HEK293 (cell line): Measurements from ENCODE around the gene PITX1.

Source experiments
- CTCF ChIA-PET: fragments of 350-600 bp; formaldehyde crosslinking; extraction: SDS; loops from one replicate; lab custom pipeline; 2021; ENCODE audit warnings: antibody characterized with exemption; lab: Yijun Ruan, JAX
- POLR2A ChIA-PET: fragments of 300-600 bp; formaldehyde crosslinking; extraction: SDS; loops from one replicate; lab custom pipeline; 2020; ENCODE audit warnings: antibody characterized with exemption, inconsistent platforms; lab: Yijun Ruan, JAX
- H3K27ac ChIP-seq: fragments of 200-500 bp; sonication (Bioruptor generic); 2 replicates; pipeline ENCODE4 v1.5.1; 2014; ENCODE audit warnings: low read depth, low read length, control low read depth, inconsistent platforms; ENCODE audit errors: extremely low read depth
- H3K36me3 ChIP-seq, 2 experiments: fragments of 200-500 bp in 1 of 2; sonication (Bioruptor generic) in 1 of 2; 1 replicate in 1 of 2; 2 replicates in 1 of 2; pipeline ENCODE4 v1.5.1; 2014 to 2017; ENCODE audit warnings: inconsistent platforms in 2 of 2, low read length in 2 of 2; ENCODE audit not compliant: control insufficient read depth in 2 of 2, insufficient read depth in 1 of 2
- H3K4me1 ChIP-seq: fragments of 200-500 bp; sonication (Bioruptor generic); 2 replicates; pipeline ENCODE4 v1.5.1; 2014; ENCODE audit warnings: mild to moderate bottlenecking, low read length, inconsistent platforms; ENCODE audit not compliant: control insufficient read depth, insufficient read depth
- H3K4me3 ChIP-seq: 2 replicates; pipeline ENCODE4 v1.5.1; 2011; ENCODE audit warnings: low read depth, mild to moderate bottlenecking, control low read depth, low read length, moderate library complexity
- H3K9me3 ChIP-seq: fragments of 200-500 bp; sonication (Bioruptor generic); 2 replicates; pipeline ENCODE4 v1.5.1; 2014; ENCODE audit warnings: low read depth, low read length, inconsistent platforms; ENCODE audit not compliant: control insufficient read depth, insufficient read depth
- EGR2 ChIP-seq: fragments of 450-650 bp; formaldehyde crosslinking; IDR thresholded peaks from 2 replicates; pipeline ENCODE4 v1.5.1; 2016; ENCODE audit warnings: low read depth, missing biosample characterization, missing genetic modification characterization
- ELK4 ChIP-seq: IDR thresholded peaks from 2 replicates; pipeline ENCODE4 v1.6.1; 2011; ENCODE audit warnings: mild to moderate bottlenecking, low read depth, low read length, borderline replicate concordance
- FEZF1 ChIP-seq: fragments of 450-650 bp; formaldehyde crosslinking; IDR thresholded peaks from 2 replicates; pipeline ENCODE4 v1.5.1; 2016; ENCODE audit warnings: missing biosample characterization, missing genetic modification characterization
- GFI1B ChIP-seq: fragments of 450-650 bp; formaldehyde crosslinking; IDR thresholded peaks from 2 replicates; pipeline ENCODE4 v1.5.1; 2016; ENCODE audit warnings: missing biosample characterization, missing genetic modification characterization
- KLF16 ChIP-seq: fragments of 450-650 bp; formaldehyde crosslinking; IDR thresholded peaks from 2 replicates; pipeline ENCODE4 v1.5.1; 2017; ENCODE audit warnings: missing biosample characterization, missing genetic modification characterization
- REPIN1 ChIP-seq: fragments of 450-650 bp; formaldehyde crosslinking; IDR thresholded peaks from 2 replicates; pipeline ENCODE4 v1.5.1; 2017; ENCODE audit warnings: missing biosample characterization, missing genetic modification characterization, low read depth
- TSHZ1 ChIP-seq: fragments of 450-650 bp; formaldehyde crosslinking; IDR thresholded peaks from 2 replicates; pipeline ENCODE4 v1.5.1; 2016; ENCODE audit warnings: missing biosample characterization, missing genetic modification characterization, borderline replicate concordance
- YY1 ChIP-seq: fragments of 450-650 bp; formaldehyde crosslinking; IDR thresholded peaks from 2 replicates; pipeline ENCODE4 v1.5.1; 2018; ENCODE audit warnings: missing biosample characterization, missing genetic modification characterization
- ZBTB17 ChIP-seq: fragments of 450-650 bp; formaldehyde crosslinking; IDR thresholded peaks from 2 replicates; pipeline ENCODE4 v1.5.1; 2016; ENCODE audit warnings: missing biosample characterization, missing genetic modification characterization
- ZBTB21 ChIP-seq: fragments of 450-650 bp; formaldehyde crosslinking; IDR thresholded peaks from 2 replicates; pipeline ENCODE4 v1.5.1; 2017; ENCODE audit warnings: missing biosample characterization, missing genetic modification characterization
- ZEB2 ChIP-seq: fragments of 450-650 bp; formaldehyde crosslinking; IDR thresholded peaks from 2 replicates; pipeline ENCODE4 v1.5.1; 2016; ENCODE audit warnings: missing biosample characterization, missing genetic modification characterization
- ZNF146 ChIP-seq: fragments of 450-650 bp; formaldehyde crosslinking; IDR thresholded peaks from 2 replicates; pipeline ENCODE4 v1.5.1; 2016; ENCODE audit warnings: missing biosample characterization, missing genetic modification characterization
- ZNF214 ChIP-seq: fragments of 450-650 bp; formaldehyde crosslinking; IDR thresholded peaks from 2 replicates; pipeline ENCODE4 v1.5.1; 2017; ENCODE audit warnings: missing biosample characterization, mild to moderate bottlenecking, missing genetic modification characterization, borderline replicate concordance
- ZNF341 ChIP-seq: fragments of 450-650 bp; formaldehyde crosslinking; IDR thresholded peaks from 2 replicates; pipeline ENCODE4; 2016; ENCODE audit warnings: low read depth, missing biosample characterization, missing genetic modification characterization
- ZNF48 ChIP-seq: fragments of 450-650 bp; formaldehyde crosslinking; IDR thresholded peaks from 2 replicates; pipeline ENCODE4 v1.5.1; 2016; ENCODE audit warnings: missing biosample characterization, missing genetic modification characterization
- ZNF600 ChIP-seq: fragments of 450-650 bp; formaldehyde crosslinking; IDR thresholded peaks from 2 replicates; pipeline ENCODE4 v1.5.1; 2016; ENCODE audit warnings: missing biosample characterization, missing genetic modification characterization
- ZNF660 ChIP-seq: fragments of 450-650 bp; IDR thresholded peaks from 2 replicates; pipeline ENCODE4 v1.5.1; 2018; ENCODE audit warnings: missing biosample characterization, mild to moderate bottlenecking, missing genetic modification characterization
- ZNF785 ChIP-seq: fragments of 450-650 bp; formaldehyde crosslinking; IDR thresholded peaks from 2 replicates; pipeline ENCODE4 v1.5.1; 2016; ENCODE audit warnings: missing biosample characterization, missing genetic modification characterization
- ZNF830 ChIP-seq: fragments of 450-650 bp; IDR thresholded peaks from 2 replicates; pipeline ENCODE4 v1.5.0; 2018; ENCODE audit warnings: missing biosample characterization, missing genetic modification characterization, low read depth, mild to moderate bottlenecking, moderate library complexity
- ZSCAN5A ChIP-seq: fragments of 450-650 bp; formaldehyde crosslinking; IDR thresholded peaks from 2 replicates; pipeline ENCODE4 v1.5.1; 2016; ENCODE audit warnings: missing biosample characterization, missing genetic modification characterization
- TF ChIP-seq, protein P1 (sequence below): fragments of 450-650 bp; formaldehyde crosslinking; conservative IDR thresholded peaks from 2 replicates; pipeline ENCODE4 v1.5.1; 2016; ENCODE audit warnings: low read depth, missing biosample characterization, missing genetic modification characterization
- TF ChIP-seq, protein P2 (sequence below): fragments of 450-650 bp; formaldehyde crosslinking; IDR thresholded peaks from 2 replicates; pipeline ENCODE4 v1.5.1; 2016; ENCODE audit warnings: missing biosample characterization, missing genetic modification characterization
- TF ChIP-seq, protein P3 (sequence below): fragments of 450-650 bp; formaldehyde crosslinking; IDR thresholded peaks from 2 replicates; pipeline ENCODE4 v1.5.1; 2016; ENCODE audit warnings: missing biosample characterization, missing genetic modification characterization

Gene PITX1

DNA sequence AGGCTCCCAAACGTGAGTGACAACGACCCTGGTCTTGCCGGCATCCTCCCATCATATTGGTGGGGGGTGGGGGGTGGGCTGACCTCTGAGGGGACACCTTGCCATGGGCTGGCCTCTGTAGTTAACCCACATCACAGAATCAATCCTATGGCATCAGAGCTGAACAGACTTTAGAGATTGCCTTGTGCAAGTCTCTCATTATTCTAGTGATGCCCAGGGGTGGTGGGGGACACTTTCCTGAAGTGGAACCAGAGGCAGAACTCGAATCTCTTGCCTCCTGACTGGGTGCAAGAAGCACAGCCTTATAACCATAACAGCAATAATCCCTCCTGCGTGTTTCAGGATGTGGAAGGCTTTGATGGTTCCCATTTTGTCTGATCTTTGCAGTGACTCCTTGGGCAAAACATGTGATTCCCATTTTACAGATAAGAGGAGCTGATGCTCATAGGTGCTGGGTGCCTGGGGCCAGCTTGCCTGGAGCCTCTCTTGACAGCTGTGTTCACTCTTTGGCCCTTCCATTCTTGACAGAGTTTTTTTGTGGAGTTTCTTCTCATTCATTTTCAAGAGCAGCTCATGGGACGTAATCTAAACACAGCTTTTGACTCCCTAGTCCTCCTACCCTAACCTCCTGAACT lies 18.6 kb upstream of the PITX1 start:
- TF ChIP-seq ZNF48 (tag by site-specific recombination), result no peak
- no peak for TF ChIP-seq ZBTB17 (tag by site-specific recombination)
- no peak for TF ChIP-seq ZNF146 (tag by site-specific recombination)
- TF ChIP-seq EGR2, result no peak
- no peak for TF ChIP-seq ZNF660
- no peak for TF ChIP-seq ZNF341 (tag by site-specific recombination)
- no peak for TF ChIP-seq KLF16 (tag by site-specific recombination)
- no peak for TF ChIP-seq ZEB2
- no peak for TF ChIP-seq ZNF785
- TF ChIP-seq ELK4, result no peak
- TF ChIP-seq GFI1B, result no peak
- TF ChIP-seq ZNF214, result no peak
- TF ChIP-seq, protein P1, sequence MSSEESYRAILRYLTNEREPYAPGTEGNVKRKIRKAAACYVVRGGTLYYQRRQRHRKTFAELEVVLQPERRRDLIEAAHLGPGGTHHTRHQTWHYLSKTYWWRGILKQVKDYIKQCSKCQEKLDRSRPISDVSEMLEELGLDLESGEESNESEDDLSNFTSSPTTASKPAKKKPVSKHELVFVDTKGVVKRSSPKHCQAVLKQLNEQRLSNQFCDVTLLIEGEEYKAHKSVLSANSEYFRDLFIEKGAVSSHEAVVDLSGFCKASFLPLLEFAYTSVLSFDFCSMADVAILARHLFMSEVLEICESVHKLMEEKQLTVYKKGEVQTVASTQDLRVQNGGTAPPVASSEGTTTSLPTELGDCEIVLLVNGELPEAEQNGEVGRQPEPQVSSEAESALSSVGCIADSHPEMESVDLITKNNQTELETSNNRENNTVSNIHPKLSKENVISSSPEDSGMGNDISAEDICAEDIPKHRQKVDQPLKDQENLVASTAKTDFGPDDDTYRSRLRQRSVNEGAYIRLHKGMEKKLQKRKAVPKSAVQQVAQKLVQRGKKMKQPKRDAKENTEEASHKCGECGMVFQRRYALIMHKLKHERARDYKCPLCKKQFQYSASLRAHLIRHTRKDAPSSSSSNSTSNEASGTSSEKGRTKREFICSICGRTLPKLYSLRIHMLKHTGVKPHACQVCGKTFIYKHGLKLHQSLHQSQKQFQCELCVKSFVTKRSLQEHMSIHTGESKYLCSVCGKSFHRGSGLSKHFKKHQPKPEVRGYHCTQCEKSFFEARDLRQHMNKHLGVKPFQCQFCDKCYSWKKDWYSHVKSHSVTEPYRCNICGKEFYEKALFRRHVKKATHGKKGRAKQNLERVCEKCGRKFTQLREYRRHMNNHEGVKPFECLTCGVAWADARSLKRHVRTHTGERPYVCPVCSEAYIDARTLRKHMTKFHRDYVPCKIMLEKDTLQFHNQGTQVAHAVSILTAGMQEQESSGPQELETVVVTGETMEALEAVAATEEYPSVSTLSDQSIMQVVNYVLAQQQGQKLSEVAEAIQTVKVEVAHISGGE (tag by site-specific recombination), result no peak
- TF ChIP-seq ZBTB21 (tag by site-specific recombination), result no peak
- Histone ChIP-seq H3K27ac (no peak overlapping the region), H3K36me3 (no peaks in the 10 kb centered on the region), H3K9me3 (no peaks in the 10 kb centered on the region), H3K4me3 (no peak overlapping the region), H3K4me1 (no peaks in the 10 kb centered on the region)
- ChIA-PET CTCF (interaction anchor here (0.6 to 1.3 kb wide), 3 partner anchors 10 to 1056 kb away, joined by 3 read pairs; no protein-coding TSS in a partner anchor), POLR2A (interaction anchor here (0.6 to 0.7 kb wide), 2 partner anchors 83 to 138 kb away, joined by 3 read pairs; no protein-coding TSS in a partner anchor)

- POLR2A ChIA-PET, result no interaction called here
- no peaks in the 10 kb centered on the region for H3K4me1 ChIP-seq
- H3K27ac ChIP-seq, result no peak overlapping the region
- H3K36me3 ChIP-seq, result no peaks in the 10 kb centered on the region
- H3K4me3 ChIP-seq, result no peak overlapping the region
- no peaks in the 10 kb centered on the region for H3K9me3 ChIP-seq
- CTCF ChIA-PET, result interaction anchor here (1.3 kb wide), 1 partner anchor 9 kb away, joined by 3 read pairs; no protein-coding TSS in a partner anchor
- TF ChIP-seq YY1 (tag by site-specific recombination), result no peak
- no peak for TF ChIP-seq TSHZ1 (tag by site-specific recombination)
- TF ChIP-seq ZSCAN5A (tag by site-specific recombination), result no peak
- TF ChIP-seq, protein P2, sequence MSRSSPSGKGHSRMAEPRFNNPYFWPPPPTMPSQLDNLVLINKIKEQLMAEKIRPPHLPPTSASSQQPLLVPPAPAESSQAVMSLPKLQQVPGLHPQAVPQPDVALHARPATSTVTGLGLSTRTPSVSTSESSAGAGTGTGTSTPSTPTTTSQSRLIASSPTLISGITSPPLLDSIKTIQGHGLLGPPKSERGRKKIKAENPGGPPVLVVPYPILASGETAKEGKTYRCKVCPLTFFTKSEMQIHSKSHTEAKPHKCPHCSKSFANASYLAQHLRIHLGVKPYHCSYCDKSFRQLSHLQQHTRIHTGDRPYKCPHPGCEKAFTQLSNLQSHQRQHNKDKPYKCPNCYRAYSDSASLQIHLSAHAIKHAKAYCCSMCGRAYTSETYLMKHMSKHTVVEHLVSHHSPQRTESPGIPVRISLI (tag by site-specific recombination), result no peak
- TF ChIP-seq ZNF830, result no peak
- TF ChIP-seq REPIN1 (tag by site-specific recombination), result no peak
- no peak for TF ChIP-seq FEZF1 (tag by site-specific recombination)
- TF ChIP-seq ZNF600 (tag by site-specific recombination), result no peak
- TF ChIP-seq, protein P3, sequence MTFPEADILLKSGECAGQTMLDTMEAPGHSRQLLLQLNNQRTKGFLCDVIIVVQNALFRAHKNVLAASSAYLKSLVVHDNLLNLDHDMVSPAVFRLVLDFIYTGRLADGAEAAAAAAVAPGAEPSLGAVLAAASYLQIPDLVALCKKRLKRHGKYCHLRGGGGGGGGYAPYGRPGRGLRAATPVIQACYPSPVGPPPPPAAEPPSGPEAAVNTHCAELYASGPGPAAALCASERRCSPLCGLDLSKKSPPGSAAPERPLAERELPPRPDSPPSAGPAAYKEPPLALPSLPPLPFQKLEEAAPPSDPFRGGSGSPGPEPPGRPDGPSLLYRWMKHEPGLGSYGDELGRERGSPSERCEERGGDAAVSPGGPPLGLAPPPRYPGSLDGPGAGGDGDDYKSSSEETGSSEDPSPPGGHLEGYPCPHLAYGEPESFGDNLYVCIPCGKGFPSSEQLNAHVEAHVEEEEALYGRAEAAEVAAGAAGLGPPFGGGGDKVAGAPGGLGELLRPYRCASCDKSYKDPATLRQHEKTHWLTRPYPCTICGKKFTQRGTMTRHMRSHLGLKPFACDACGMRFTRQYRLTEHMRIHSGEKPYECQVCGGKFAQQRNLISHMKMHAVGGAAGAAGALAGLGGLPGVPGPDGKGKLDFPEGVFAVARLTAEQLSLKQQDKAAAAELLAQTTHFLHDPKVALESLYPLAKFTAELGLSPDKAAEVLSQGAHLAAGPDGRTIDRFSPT, result no peak
These were observed 17.8 kb upstream of the PITX1 start for GRCh38 chr5:135051872-135052271.
